K562 (cell line): ENCODE measurements around the gene ANGPTL3. TPM values are rescaled to one million over a fixed set of nuclear protein-coding genes. Genes with fewer than 3 reads are reported as not detected.
A peak's percentile ranks its signal among the peaks of the same experiment; 100 is the strongest.

ENCODE experiments used
- CBX3 ChIP-seq, 2 experiments: IDR thresholded peaks; 1 replicate in 1 of 2; 2 replicates in 1 of 2; pipeline ENCODE4 v1.6.1; 2012; ENCODE audit warnings: inconsistent platforms in 2 of 2, low read length in 2 of 2, borderline replicate concordance in 1 of 2, control low read depth in 1 of 2
- FOXK2 ChIP-seq, 2 experiments: fragments of 450-650 bp; IDR thresholded peaks in 1 of 2; conservative IDR thresholded peaks in 1 of 2; 2 replicates each; pipeline ENCODE4 v1.6.1; 2016; ENCODE audit warnings: low read depth in 2 of 2, mild to moderate bottlenecking in 1 of 2
- TEAD2 ChIP-seq: fragments of 450-650 bp; IDR thresholded peaks from 2 replicates; pipeline ENCODE4 v1.6.1; 2016; ENCODE audit warnings: missing genetic modification characterization, control low read depth, missing compliant biosample characterization
- ZNF324 ChIP-seq: fragments of 250-450 bp; sonication (Bioruptor Pico); IDR thresholded peaks from 2 replicates; pipeline ENCODE4 v1.4.0; 2020; ENCODE audit warnings: mild to moderate bottlenecking
- polyA plus RNA-seq, 8 experiments: library from polyadenylated mRNA; depleted of rRNA in 4 of 8; stranded (reverse) in 5 of 8; unstranded in 3 of 8; fragments of >200 nt; fragmentation: Nextera tagmentation in 2 of 8; fragmentation: Illumina TruSeq in 1 of 8; extraction: Ambion mirVana in 2 of 8; extraction: Trizol in 1 of 8; gene quantifications; 2 replicates each; pipeline versions ENCODE4 v1.2.1 to v1.2.3, GENCODE V29; 2011 to 2014; ENCODE audit warnings: inconsistent platforms in 1 of 8, missing spikeins in 1 of 8
- total RNA-seq, 7 experiments: library from RNA; depleted of rRNA in 6 of 7; stranded (reverse); fragments of >200 nt in 6 of 7; fragmentation: Illumina TruSeq in 2 of 7; extraction: Trizol in 2 of 7; gene quantifications; 2 replicates each; pipeline versions ENCODE4 v1.2.1 to v1.2.3, GENCODE V29; 2011 to 2021; ENCODE audit warnings: low replicate concordance in 1 of 7
- TF ChIP-seq, protein P1 (sequence below): fragments of 450-650 bp; formaldehyde crosslinking; IDR thresholded peaks from 2 replicates; pipeline ENCODE4 v1.4.0; 2020; ENCODE audit warnings: mild to moderate bottlenecking
- TF ChIP-seq, protein P2 (sequence below): sonication (generic); formaldehyde crosslinking; IDR thresholded peaks from 2 replicates; pipeline ENCODE4 v1.8.1; 2023; ENCODE audit warnings: missing genetic modification reagents, mild to moderate bottlenecking, borderline replicate concordance
- TF ChIP-seq, protein P3 (sequence below): fragments of 450-650 bp; IDR thresholded peaks from 2 replicates; pipeline ENCODE4 v1.6.1; 2018; ENCODE audit warnings: mild to moderate bottlenecking, low read depth; ENCODE audit not compliant: partially characterized antibody
- TF ChIP-seq, protein P4 (sequence below), 2 experiments: IDR thresholded peaks; 2 replicates each; pipeline ENCODE4 v1.6.1; 2012; ENCODE audit warnings: improper control_type of control experiment in 2 of 2, low read depth in 2 of 2, low read length in 2 of 2, borderline replicate concordance in 1 of 2

The ANGPTL3 gene
- total and polyA plus RNA-seq, 9 of the 15 experiments (the other 6 are each of a cell fraction or from before 2014, with no cell fraction given) = not detected

DNA sequence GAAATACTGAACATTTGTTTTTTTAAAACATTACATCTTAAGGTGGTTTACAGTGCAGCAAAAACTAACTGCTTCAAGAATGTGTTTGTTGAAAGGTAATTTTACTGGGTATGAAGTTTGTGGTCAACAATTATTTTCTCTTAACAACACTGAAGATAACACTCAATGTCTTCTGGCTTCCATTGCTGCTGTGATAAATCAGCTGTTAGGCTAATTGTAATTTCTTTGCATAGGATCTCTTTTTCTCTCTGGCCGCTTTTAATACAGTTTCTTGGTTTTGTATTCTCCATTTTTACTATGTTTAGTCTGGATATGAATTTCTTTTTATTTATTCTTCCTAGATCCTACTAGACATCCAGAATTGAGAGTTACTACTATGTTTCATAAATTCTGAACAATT, 46.0 kb downstream of the ANGPTL3 start (continued):
- TF ChIP-seq, protein P1, sequence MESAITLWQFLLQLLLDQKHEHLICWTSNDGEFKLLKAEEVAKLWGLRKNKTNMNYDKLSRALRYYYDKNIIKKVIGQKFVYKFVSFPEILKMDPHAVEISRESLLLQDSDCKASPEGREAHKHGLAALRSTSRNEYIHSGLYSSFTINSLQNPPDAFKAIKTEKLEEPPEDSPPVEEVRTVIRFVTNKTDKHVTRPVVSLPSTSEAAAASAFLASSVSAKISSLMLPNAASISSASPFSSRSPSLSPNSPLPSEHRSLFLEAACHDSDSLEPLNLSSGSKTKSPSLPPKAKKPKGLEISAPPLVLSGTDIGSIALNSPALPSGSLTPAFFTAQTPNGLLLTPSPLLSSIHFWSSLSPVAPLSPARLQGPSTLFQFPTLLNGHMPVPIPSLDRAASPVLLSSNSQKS = no peak
- TF ChIP-seq, protein P2, sequence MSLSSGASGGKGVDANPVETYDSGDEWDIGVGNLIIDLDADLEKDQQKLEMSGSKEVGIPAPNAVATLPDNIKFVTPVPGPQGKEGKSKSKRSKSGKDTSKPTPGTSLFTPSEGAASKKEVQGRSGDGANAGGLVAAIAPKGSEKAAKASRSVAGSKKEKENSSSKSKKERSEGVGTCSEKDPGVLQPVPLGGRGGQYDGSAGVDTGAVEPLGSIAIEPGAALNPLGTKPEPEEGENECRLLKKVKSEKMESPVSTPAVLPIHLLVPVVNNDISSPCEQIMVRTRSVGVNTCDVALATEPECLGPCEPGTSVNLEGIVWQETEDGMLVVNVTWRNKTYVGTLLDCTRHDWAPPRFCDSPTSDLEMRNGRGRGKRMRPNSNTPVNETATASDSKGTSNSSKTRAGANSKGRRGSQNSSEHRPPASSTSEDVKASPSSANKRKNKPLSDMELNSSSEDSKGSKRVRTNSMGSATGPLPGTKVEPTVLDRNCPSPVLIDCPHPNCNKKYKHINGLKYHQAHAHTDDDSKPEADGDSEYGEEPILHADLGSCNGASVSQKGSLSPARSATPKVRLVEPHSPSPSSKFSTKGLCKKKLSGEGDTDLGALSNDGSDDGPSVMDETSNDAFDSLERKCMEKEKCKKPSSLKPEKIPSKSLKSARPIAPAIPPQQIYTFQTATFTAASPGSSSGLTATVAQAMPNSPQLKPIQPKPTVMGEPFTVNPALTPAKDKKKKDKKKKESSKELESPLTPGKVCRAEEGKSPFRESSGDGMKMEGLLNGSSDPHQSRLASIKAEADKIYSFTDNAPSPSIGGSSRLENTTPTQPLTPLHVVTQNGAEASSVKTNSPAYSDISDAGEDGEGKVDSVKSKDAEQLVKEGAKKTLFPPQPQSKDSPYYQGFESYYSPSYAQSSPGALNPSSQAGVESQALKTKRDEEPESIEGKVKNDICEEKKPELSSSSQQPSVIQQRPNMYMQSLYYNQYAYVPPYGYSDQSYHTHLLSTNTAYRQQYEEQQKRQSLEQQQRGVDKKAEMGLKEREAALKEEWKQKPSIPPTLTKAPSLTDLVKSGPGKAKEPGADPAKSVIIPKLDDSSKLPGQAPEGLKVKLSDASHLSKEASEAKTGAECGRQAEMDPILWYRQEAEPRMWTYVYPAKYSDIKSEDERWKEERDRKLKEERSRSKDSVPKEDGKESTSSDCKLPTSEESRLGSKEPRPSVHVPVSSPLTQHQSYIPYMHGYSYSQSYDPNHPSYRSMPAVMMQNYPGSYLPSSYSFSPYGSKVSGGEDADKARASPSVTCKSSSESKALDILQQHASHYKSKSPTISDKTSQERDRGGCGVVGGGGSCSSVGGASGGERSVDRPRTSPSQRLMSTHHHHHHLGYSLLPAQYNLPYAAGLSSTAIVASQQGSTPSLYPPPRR (CRISPR knock-in tag) = no peak
- TF ChIP-seq, protein P3, sequence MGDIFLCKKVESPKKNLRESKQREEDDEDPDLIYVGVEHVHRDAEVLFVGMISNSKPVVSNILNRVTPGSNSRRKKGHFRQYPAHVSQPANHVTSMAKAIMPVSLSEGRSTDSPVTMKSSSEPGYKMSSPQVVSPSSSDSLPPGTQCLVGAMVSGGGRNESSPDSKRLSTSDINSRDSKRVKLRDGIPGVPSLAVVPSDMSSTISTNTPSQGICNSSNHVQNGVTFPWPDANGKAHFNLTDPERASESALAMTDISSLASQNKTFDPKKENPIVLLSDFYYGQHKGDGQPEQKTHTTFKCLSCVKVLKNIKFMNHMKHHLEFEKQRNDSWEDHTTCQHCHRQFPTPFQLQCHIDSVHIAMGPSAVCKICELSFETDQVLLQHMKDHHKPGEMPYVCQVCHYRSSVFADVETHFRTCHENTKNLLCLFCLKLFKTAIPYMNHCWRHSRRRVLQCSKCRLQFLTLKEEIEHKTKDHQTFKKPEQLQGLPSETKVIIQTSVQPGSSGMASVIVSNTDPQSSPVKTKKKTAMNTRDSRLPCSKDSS = peak; percentile 45
- TF ChIP-seq ZNF324 (CRISPR knock-in tag) = no peak
- TF ChIP-seq TEAD2 (tag) = no peak
- peak in 1 of 2 experiments; percentile 95; a peak in 2 of 3 replicates for TF ChIP-seq CBX3 (IDR thresholded peaks at IDR 0.05; ENCODE audit: borderline replicate concordance in 1 of 2, low read length in 2 of 2)
- TF ChIP-seq, protein P4, sequence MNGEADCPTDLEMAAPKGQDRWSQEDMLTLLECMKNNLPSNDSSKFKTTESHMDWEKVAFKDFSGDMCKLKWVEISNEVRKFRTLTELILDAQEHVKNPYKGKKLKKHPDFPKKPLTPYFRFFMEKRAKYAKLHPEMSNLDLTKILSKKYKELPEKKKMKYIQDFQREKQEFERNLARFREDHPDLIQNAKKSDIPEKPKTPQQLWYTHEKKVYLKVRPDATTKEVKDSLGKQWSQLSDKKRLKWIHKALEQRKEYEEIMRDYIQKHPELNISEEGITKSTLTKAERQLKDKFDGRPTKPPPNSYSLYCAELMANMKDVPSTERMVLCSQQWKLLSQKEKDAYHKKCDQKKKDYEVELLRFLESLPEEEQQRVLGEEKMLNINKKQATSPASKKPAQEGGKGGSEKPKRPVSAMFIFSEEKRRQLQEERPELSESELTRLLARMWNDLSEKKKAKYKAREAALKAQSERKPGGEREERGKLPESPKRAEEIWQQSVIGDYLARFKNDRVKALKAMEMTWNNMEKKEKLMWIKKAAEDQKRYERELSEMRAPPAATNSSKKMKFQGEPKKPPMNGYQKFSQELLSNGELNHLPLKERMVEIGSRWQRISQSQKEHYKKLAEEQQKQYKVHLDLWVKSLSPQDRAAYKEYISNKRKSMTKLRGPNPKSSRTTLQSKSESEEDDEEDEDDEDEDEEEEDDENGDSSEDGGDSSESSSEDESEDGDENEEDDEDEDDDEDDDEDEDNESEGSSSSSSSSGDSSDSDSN (IDR thresholded peaks at IDR 0.05; ENCODE audit: borderline replicate concordance in 1 of 2, low read depth in 2 of 2, low read length in 2 of 2) = no peak
- no peak for TF ChIP-seq FOXK2 (conservative IDR thresholded peaks at IDR 0.05 in 1 of 2, IDR thresholded peaks at IDR 0.05 in 1 of 2; ENCODE audit: low read depth in 2 of 2)
